Measurements from ENCODE around the gene PEX3. TPM values are rescaled to one million over a fixed set of nuclear protein-coding genes. Genes with fewer than 3 reads are reported as not detected.
"Not testable (repeated sequence)": the region's sequence is repeated elsewhere in the genome, so short reads cannot be mapped to it uniquely, and the experiment has no call there.

PEX3 gene
- total RNA-seq, 2 experiments from 2014 or later: 27.9 to 30.9 TPM

DNA sequence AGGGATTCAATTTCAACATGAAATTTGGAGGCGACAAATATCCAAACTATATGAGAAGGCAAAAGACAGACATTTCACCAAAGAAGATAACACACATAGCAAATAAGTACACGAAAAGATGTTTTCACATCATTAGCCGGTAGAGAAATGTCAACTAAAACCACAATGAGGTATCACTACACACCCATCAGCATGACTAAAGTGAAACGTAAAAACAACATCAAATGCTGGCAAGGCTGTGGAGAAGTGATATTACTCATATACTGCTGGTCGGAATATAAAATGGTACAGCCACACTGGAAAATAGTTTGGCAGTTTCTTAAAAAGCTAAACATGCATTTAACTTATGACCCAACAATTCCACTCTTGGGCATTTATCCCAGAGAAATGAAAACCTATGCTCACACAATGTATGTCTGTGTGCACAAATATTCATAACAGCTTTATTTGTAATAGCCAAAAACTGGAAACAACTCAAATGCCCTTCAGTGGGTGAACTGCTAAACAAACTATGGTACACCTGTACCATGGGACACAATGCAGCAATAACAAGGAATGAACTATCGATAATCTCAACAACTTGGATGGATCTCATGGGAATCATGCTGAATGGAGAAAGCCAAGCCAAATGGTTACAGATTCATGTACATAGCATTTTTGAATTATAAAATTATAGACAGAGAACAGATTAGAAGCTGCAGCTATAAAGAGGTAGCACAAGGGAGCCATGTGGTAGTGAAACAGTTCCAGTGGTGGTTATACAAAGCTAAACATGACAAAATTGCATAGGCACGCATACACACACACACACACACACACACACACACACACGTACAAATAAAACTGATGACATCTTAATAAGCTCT is 8.7 kb upstream of the PEX3 start:
- CTCF ChIA-PET: interaction anchor here (1.0 to 1.5 kb wide), 2 partner anchors 14 to 64 kb away, joined by 3 read pairs; no protein-coding TSS in a partner anchor
- POLR2A ChIA-PET: interaction anchor here (0.7 to 1.4 kb wide), 2 partner anchors 9 to 96 kb away, joined by 3 to 8 read pairs; partner anchors contain the start of genes ADAT2 and PEX3

DNA sequence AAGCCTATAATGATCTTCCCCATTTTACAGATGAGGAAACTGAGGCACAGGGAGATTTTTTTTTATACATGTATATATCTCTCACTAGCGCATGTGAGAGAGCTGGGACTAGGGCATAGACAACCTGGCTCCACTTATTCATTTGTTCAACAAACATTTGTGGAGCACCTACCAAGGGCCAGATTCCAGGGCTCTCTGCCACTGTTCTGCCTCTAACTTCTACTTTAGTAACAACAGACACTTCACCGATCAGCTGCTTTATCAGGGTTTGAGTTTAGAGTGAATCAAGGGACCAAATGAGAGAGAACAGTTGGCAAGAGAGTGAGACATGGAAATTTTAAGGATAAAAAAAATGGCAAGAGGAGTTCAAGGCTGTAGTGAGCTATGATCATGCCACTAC is 7.5 kb upstream of the PEX3 start:
- ChIA-PET CTCF (interaction anchor here (0.6 kb wide), 1 partner anchor 63 kb away, joined by 3 read pairs; no protein-coding TSS in a partner anchor), POLR2A (interaction anchor here (0.6 kb wide), 1 partner anchor 500 kb away, joined by 3 read pairs; no protein-coding TSS in a partner anchor)

DNA sequence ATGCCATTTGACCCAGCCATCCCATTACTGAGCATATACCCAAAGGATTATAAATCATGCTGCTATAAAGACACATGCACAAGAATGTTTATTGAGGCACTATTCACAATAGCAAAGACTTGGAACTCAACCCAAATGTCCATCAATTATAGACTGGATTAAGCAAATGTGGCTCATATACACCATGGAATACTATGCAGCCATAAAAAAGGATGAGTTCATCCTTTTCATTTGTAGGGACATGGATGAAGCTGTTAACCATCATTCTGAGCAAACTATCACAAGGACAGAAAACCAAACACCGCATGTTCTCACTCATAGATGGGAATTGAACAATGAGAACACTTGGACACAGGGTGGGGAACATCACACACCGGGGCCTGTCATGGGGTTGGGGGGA is 2.7 kb upstream of the PEX3 start:
- CTCF ChIA-PET, POLR2A ChIA-PET: not testable (repeated sequence)

DNA sequence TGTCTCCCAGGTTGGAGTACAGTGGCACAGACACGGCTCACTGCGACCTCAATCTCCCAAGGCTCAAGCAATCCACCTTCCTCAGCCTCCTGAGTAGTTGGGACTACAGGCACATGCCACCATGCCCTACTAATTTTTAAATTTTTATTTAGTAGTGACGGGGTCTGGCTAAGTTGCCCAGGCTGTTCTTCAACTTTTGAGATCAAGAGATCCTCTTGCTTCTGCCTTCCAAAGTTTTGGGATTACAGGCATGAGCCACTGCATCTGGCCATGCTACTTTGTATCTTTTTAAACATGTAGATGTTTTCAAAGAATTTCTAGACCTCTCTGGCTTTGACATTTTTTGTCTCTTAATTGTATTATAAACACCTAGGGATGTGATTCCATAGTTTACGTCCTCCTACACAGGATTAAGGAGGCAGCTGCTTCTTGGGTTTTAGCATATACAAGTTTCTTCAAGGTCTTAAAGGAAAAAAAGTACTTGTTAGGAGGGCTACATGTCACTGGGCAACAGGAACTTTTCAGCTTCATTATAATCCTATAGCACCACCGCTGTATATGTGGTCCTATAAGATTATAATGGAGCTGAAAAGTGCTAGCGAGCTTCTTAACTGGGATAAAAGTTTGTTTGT is 1.4 kb upstream of the PEX3 start:
- ChIA-PET POLR2A (no interaction called here), CTCF (no interaction called here)

DNA sequence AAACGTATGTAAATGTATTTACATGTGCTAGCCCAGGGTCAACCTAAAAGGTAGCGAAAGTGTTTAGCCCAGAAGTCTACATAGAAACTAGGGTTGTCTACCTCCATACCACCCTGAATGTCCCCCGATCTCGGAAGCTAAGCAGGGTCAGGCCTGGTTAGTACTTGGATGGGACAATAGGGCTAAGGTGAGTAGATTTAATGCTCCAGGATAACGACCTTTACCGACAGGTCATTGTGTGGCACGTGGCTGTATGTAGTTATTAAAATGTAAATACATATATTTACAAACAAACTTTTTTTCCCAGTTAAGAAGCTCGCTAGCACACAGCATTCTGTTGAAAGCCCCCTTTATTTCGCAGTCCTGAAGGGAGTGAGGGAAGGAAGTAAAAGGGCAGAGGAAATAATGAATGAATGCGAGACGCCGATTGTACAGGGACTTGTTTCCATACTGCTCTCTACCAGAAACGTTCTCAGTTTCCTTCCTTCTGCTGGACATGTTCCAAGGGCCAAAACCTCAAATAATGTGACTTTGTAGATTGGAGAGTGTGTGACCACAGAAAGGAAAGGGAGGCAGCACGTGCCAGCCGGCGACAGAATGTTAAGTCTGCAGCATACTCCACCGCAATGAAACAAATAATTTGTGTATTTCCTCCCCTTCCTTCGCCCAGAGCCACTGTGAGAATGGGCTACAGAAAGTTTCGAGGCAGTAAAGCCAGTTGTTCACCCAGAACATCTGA is 722 bp upstream of the PEX3 start:
- ChIA-PET CTCF (interaction anchor here (1.0 kb wide), 1 partner anchor 61 kb away, joined by 5 read pairs; the partner anchor contains the start of gene FUCA2), POLR2A (interaction anchor here (1.0 to 1.2 kb wide), 5 partner anchors 8 to 536 kb away, joined by 3 to 8 read pairs (median 4); partner anchors contain the start of gene FUCA2)

DNA sequence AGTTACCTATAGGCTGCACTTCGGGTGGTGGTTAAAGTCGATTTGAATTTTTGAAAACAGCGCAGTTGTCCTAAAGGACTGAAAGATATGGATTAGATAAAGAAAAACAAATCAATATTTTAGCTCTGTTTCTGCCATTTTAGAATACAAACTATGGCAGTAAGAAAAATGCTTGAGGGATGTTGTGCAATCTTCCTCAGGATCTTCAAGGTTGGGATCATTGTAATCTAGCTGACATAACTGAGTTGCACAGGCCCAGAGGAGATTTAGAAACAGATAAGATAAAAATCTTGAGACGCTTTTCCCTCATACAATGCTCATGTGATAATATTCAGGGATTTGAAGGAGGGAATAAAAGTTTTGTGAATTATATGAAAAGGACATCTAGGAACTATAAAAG is 926 bp downstream of the PEX3 start:
- ChIA-PET CTCF (no interaction called here), POLR2A (interaction anchor here (1.0 kb wide), 1 partner anchor 549 kb away, joined by 3 read pairs; no protein-coding TSS in a partner anchor)

DNA sequence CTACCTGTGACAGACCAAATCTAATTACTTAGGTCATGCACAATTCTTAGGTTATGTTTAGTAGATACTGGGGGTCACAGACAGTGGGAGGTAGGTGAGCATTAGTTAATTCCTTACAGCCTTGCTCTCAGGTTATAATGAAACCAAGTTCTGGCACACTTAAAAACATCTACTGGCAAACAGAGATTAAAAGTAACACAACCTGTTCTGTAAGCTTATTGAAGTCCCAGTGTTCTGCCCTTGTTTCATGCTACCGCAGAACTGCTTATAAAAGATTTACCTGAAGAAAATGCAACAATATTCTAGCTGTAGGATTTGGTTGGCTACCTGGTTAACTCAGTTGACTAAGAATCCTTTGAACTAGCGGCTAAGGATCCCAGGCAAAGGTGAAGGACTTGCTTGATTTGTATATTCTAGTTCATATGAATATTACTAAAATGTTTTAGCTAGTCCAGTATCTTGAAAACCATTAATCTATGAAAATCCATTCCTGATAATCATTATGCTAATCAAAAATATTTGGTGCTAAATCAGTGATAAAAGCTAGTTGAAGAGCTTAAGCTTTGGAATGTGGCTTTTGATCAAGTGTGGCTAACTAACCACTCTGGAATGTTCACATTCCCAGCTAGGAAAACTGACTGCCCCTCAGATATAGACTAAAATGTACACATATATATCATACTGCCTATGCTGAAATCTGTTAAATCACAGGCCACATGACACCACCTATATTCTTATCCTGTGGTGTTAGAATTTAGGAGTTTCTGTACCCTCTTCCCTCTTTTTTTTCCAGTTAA is 7.2 kb downstream of the PEX3 start:
- ChIA-PET POLR2A (no interaction called here), CTCF (no interaction called here)

DNA sequence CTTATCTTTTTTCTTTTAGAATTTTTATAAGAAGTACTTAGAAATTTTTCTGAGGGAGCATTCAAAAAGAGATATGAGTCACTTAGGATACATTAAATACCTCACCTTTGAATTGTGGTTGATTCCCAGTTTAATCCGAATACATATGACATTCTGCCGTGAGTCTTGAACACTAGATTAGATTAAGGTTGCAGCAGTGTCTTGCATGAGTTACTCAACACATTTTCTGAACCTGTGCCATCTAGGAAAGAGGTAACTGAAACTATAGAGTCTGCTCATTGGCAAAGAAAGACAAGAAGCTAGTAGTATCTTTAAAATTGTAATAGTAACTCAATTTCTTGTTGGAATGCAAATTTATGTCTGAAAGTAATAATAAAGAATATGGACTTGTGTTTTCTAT is 14.9 kb downstream of the PEX3 start:
- ChIA-PET CTCF (no interaction called here), POLR2A (no interaction called here)

DNA sequence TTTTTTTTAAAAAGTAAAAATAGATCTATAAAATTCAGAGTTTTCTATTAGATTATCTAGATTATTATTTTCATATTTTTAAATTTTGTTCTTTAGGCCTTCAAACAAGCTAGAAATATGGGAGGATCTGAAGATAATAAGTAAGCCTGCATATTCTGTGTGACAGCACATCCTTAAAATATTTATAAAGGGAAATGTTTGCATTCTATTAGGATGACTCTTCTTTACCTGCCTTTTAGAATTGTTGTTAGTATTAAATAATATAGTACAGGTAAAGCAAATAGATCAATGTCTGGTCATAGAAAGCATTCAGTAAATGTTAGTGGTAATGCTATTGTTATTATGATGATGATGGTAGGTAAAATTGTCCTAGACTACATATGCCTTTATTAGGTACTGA is 17.4 kb downstream of the PEX3 start:
- CTCF ChIA-PET: no interaction called here
- POLR2A ChIA-PET: no interaction called here

DNA sequence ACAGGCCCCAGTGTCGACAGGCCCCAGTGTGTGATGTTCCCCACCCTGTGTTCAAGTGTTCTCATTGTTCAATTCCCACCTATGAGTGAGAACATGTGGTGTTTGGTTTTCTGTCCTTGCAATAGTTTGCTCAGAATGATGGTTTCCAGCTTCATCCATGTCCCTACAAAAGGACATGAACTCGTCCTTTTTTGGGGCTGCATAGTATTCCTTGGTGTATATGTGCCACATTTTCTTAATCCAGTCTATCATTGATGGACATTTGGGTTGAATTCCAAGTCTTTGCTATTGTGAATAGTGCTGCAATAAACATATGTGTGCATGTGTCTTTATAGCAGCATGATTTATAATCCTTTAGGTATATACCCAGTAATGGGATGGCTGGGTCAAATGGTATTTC is 18.2 kb downstream of the PEX3 start:
- POLR2A ChIA-PET, CTCF ChIA-PET: not testable (repeated sequence)

DNA sequence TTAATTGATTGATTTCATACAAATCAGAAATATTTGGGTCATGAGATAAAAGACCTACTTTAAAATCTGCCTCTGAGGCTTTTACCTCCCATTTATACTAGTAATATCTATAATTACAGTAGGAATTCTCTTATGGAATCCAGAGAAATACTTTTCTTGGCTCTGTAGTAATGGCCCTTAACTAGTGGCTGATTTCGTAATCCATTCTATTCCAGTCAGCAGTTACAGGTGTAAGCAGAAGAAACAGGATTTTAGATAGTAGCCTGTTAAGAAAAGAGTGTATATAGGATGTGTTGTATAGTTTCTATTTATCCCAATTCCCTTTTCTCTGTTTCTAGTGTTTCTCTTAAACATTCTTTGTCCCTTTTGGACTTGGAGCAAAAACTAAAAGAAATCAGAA is 21.2 kb downstream of the PEX3 start:
- POLR2A ChIA-PET: no interaction called here
- CTCF ChIA-PET: no interaction called here

DNA sequence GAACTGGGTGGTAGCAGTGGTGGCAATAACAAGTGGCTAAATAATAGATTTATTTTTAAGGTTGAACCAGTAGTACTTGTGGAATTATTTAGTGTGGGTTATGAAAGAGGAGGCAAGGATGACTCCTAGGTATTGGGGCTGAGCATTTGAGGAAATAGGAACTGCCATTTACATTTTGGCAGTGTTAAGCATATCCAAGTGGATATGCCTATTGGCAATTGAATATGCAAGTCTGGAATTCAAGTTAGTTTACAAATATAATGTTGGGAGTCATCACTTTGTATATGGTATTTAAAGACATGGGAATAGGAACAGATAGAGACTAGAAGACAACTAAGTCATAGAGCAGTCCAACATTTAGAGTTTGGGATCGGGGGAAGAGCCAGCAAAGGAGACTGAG is 25.9 kb downstream of the PEX3 start:
- ChIA-PET CTCF (no interaction called here), POLR2A (no interaction called here)

DNA sequence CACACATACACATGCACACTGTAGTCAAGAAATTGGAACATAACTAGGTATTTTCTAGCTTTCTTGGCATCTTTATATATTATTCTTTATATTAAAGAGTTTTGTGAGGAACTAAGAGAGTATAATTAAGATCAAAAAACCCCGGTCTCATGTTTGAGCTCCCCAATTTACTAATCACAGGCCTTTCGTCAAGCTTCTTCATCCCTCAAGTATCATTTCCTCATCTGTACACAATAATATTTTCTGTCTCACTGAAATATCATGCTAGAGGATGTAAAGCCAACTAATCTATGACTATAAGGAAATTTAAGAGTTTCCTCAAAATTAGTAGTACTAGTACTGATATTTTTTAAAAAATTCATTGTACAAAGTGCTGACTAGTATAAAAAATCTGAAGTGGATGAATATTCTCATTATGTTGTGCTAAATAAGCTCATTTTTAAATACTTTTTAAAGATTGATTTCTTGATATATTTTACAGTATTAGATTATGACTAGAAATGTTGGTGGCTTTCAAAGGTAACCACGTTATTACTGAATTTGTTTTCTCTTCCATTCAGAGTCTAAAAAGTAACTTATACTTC is 28.0 kb downstream of the PEX3 start:
- CTCF ChIA-PET: no interaction called here
- POLR2A ChIA-PET: no interaction called here

DNA sequence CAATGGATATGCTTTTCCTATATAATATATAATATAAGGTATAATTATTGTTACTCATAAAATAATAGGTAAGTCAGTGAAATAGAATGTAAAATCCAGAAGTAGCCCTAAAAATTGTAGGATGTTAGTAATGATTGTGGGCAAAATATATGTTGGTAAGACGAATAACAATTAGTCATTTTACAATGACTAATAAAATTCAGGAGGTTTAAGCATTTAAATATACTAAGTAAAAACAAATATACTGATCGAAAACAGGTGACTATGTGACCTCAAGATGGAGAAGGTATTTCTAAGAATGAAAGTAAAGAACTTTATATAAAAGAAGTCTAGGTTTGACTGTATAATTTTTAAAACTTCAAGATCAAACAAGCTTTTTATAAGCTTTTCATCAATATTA is 32.0 kb downstream of the PEX3 start:
- POLR2A ChIA-PET: no interaction called here

DNA sequence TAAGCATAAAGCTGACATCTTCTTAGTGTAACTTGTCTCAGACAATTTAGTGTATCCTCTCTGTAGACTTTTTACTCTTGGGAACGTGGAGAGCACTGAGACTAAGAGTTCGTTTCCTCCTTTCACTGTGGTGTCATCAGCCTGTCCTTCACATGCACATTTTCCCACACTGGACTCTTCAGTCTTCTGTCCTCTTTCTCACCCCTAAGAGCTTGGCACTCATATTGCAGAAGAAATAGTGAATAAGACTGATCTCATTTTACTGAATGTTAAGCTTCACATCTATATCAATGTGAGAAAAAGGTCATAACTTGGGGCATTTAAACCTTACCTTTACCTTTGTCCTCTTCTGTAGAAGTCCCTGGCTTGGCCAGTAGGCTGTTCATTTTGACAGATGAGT is 35.4 kb downstream of the PEX3 start:
- ChIA-PET POLR2A (no interaction called here), CTCF (no interaction called here)

More for the DNA sequence above, 32.0 kb downstream of the PEX3 start:
- CTCF ChIA-PET: no interaction called here

DNA sequence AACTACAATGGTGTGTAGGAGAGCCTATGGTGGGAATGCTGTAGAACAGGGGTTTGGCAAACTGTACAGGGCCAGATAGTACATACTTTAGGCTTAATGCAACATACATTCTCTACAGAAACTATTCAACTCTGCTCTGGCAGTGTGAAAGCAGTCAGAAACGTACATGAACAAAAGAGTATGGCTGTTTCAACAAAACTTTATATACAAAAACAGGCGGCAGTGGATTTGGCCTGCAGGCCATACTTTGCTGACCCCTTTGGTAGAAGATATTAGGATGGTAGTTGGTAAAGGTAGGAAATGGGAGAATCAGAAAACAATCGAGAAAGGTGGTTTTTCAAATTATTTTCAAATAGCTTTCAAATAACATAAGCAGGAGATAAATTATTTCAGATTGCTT is 36.1 kb downstream of the PEX3 start:
- POLR2A ChIA-PET: no interaction called here
- CTCF ChIA-PET: no interaction called here

DNA sequence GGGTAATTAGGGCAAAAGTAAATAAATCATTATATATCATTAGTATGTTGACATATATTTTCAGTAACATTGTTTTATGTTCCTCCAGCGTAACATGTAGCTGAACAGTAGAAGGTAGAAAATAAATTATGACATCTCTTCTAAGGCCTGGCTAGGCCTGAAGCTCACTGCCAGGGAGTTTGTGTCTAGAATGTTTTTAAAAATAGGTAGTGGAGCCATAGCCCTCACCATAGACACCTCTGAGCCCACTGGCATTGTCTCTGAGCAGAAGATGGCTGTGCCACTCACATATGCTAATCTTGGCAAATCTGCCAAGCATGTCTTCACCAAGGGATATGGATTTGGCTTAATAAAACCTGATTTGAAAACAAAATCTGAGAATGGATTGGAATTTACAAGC is 39.6 kb downstream of the PEX3 start:
- POLR2A ChIA-PET: no interaction called here
- CTCF ChIA-PET: interaction anchor here (1.3 kb wide), 1 partner anchor 22 kb away, joined by 3 read pairs; the partner anchor contains the start of gene FUCA2

DNA sequence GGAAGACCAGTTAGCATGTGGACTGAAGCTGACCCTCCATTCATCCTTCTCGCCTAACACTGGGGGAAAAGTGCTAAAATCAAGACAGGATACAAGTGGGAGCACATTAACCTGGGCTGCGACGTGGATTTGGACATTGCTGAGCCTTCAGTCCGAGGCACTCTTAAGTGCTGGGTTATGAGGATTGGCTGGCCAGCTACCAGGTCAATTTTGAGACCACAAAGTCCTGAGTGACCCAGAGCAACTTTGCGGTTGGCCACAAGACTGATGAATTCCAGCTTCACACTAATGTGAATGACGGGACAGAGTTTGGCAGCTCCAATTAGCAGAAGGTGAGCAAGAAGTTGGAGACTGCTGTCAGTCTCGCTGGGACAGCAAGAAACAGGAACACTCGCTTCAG is 40.2 kb downstream of the PEX3 start:
- ChIA-PET CTCF (interaction anchor here (1.3 kb wide), 1 partner anchor 21 kb away, joined by 3 read pairs; the partner anchor contains the start of gene FUCA2), POLR2A (interaction anchor here (0.6 kb wide), 1 partner anchor 66 kb away, joined by 6 read pairs; no protein-coding TSS in a partner anchor)

DNA sequence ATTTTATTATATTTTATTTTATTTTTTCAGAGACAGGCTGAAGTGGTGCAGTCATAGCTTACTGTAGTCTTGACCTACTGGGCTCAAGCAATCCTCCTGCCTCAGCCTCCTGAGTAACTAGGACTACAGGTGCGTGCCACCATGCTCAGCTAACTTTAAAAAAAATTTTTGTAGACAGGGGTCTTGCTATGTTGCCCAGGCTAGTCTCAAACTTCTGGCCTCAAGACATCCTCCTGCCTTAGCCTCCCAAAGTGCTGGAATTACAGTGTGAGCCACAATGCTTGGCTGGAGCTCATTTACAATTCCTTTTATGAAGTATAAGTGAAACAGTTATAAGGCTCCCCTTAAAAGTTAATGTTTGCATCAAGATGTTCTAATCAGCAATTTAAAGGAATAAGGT is 46.4 kb downstream of the PEX3 start:
- ChIA-PET POLR2A (no interaction called here), CTCF (no interaction called here)
